ENCODE measurements around the gene GAS6. TPM values are rescaled to one million over a fixed set of nuclear protein-coding genes. Genes with fewer than 3 reads are reported as not detected.
A peak's percentile ranks its signal among the peaks of the same experiment; 100 is the strongest.
"Not testable (repeated sequence)": the region's sequence is repeated elsewhere in the genome, so short reads cannot be mapped to it uniquely, and the experiment has no call there.

The GAS6 gene
- total RNA-seq, 4 donors from 2014 or later: 128 to 287 (median 199) TPM

DNA sequence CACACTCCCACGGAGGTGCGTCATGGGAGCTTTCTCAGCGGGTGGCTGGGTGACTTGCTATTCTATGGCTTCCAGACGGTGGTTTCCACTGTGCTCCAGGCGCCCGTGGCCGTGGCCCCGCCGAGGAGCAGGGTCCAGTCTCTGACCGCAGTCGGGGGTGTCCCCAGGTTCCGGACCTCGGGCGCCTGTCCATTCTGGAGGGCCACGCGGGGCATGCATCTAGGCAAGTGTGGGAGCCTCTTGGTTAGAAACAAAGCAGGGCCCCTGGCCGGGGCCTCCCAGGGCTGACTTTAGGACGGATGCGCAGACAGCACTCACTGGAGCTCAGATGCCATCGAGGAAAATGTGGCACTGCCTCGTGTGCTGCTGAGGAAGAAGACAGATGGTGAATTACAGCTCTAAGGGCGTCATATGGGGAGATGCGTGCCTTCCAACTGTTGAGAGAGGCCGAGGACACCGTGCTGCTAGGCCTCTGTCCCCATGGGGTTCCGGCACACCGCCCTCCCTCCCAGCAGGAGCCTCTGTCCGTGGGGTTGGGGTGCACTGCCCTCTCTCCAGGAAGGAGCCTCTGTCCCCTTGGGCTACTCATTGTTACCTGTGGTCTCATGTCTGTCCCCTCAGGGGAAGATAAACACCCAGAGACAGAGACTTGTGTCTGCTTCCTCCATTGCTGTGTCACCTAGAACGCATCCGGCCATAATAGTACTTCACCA is 66.8 kb downstream of the GAS6 start:
- DNase-seq: peak in 1 of 2 donors; percentile 5

DNA sequence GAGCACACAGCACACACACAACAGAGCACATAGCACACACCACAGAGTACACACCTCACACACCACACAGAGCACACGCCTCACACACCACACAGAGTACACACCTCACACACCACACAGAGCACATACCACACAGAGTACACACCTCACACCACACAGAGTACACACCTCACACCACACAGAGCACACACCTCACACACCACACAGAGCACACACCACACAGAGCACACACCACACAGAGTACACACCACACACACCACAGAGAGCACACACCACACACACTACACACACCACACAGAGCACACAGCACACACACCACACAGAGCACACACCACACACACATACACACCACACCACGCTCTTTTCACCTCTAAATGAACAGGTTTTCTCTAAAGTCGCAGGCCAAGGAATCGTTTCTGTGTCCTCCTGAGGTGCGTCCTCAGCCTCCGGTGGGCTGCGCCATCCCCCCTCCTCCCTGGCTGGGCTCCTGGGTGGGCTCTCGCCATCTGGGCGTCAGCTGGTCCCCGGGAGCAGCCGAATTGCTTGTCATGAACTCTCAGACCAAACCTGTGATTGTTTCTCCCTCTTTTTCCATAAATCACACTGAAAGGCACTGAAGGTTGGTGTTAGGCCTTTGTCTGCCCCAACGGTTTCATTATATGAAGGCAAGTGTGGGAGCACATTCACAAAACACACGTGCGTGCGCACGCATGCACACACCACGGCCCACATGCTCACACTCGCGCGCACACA is 67.5 kb downstream of the GAS6 start:
- intact Hi-C loops (cut with DNase I; ENCODE audit: low total_unique reads): no loop called here
- Histone ChIP-seq H3K27me3 (no peaks in the 10 kb centered on the region), H3K4me3 (no peak overlapping the region), H3K4me1 (no peaks in the 10 kb centered on the region), H3K36me3 (no peaks in the 10 kb centered on the region), H3K9me3 (no peaks in the 10 kb centered on the region), H3K27ac (no peak overlapping the region)
- DNase-seq: no peak
- TF ChIP-seq, protein P1, sequence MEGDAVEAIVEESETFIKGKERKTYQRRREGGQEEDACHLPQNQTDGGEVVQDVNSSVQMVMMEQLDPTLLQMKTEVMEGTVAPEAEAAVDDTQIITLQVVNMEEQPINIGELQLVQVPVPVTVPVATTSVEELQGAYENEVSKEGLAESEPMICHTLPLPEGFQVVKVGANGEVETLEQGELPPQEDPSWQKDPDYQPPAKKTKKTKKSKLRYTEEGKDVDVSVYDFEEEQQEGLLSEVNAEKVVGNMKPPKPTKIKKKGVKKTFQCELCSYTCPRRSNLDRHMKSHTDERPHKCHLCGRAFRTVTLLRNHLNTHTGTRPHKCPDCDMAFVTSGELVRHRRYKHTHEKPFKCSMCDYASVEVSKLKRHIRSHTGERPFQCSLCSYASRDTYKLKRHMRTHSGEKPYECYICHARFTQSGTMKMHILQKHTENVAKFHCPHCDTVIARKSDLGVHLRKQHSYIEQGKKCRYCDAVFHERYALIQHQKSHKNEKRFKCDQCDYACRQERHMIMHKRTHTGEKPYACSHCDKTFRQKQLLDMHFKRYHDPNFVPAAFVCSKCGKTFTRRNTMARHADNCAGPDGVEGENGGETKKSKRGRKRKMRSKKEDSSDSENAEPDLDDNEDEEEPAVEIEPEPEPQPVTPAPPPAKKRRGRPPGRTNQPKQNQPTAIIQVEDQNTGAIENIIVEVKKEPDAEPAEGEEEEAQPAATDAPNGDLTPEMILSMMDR (IDR thresholded peaks at IDR 0.05): no peak

More for the DNA sequence above, 66.8 kb downstream of the GAS6 start:
- no peak overlapping the region for H3K27ac ChIP-seq
- no peaks in the 10 kb centered on the region for H3K4me1 ChIP-seq
- H3K27me3 ChIP-seq: no peaks in the 10 kb centered on the region
- H3K36me3 ChIP-seq: no peaks in the 10 kb centered on the region
- no peaks in the 10 kb centered on the region for H3K9me3 ChIP-seq
- intact Hi-C loops (cut with DNase I; ENCODE audit: low total_unique reads): no loop called here
- TF ChIP-seq, protein P1 (IDR thresholded peaks at IDR 0.05): no peak
- no peak for TF ChIP-seq POLR2A (IDR thresholded peaks at IDR 0.05)
- H3K4me3 ChIP-seq: no peak overlapping the region

GRCh38 chr13:113795362-113795761 is 68.5 kb downstream of the GAS6 start:
- DNase-seq; H3K27me3 ChIP-seq; H3K36me3 ChIP-seq; H3K4me3 ChIP-seq; H3K27ac ChIP-seq; H3K9me3 ChIP-seq; intact Hi-C loops (cut with DNase I; ENCODE audit: low total_unique reads); H3K4me1 ChIP-seq: not testable (repeated sequence)

GRCh38 chr13:113794764-113795173 is 69.1 kb downstream of the GAS6 start:
- H3K4me1 ChIP-seq: no peaks in the 10 kb centered on the region
- H3K27me3 ChIP-seq: no peaks in the 10 kb centered on the region
- no peak overlapping the region for H3K4me3 ChIP-seq
- no peaks in the 10 kb centered on the region for H3K36me3 ChIP-seq
- intact Hi-C loops (cut with DNase I; ENCODE audit: low total_unique reads): no loop called here
- no peak for TF ChIP-seq POLR2A (IDR thresholded peaks at IDR 0.05)
- TF ChIP-seq, protein P1 (IDR thresholded peaks at IDR 0.05): no peak
- H3K27ac ChIP-seq: no peak overlapping the region
- no peaks in the 10 kb centered on the region for H3K9me3 ChIP-seq
- DNase-seq: no peak

- no peaks in the 10 kb centered on the region for H3K36me3 ChIP-seq
- H3K9me3 ChIP-seq: no peaks in the 10 kb centered on the region
- no peak overlapping the region for H3K4me3 ChIP-seq
- H3K27me3 ChIP-seq: no peaks in the 10 kb centered on the region
- no peaks in the 10 kb centered on the region for H3K4me1 ChIP-seq
- TF ChIP-seq, protein P1 (IDR thresholded peaks at IDR 0.05): no peak
- intact Hi-C loops (cut with DNase I; ENCODE audit: low total_unique reads): no loop called here
- DNase-seq: no peak
- no peak overlapping the region for H3K27ac ChIP-seq
These were observed 69.8 kb downstream of the GAS6 start for GRCh38 chr13:113794086-113794485.

Measured in uterus (tissue), 4 donors.